ENCODE data around the gene KATNB1. TPM values are rescaled to one million over a fixed set of nuclear protein-coding genes. Genes with fewer than 3 reads are reported as not detected.

Gene KATNB1
- total RNA-seq, 1 donor from 2014 or later = 33.5 TPM

GRCh38 chr16:57738844-57739243, 3.3 kb downstream of the KATNB1 start:
- H3K36me3 ChIP-seq = no peaks in the 10 kb centered on the region
- no peaks in the 10 kb centered on the region for H4K20me1 ChIP-seq (ENCODE audit: low read depth)
- H3K9me3 ChIP-seq (ENCODE audit: low read depth) = no peaks in the 10 kb centered on the region
- peaks cover 22% of the 10 kb centered on the region for H3K4me1 Mint-ChIP-seq
- no peak overlapping the region for H3K4me2 ChIP-seq
- H3K36me3 Mint-ChIP-seq = no peaks in the 10 kb centered on the region
- H3K4me3 Mint-ChIP-seq = no peak overlapping the region
- no peaks in the 10 kb centered on the region for H3K27me3 ChIP-seq
- no peak overlapping the region for H3K27ac ChIP-seq
- no peak overlapping the region for H3K27ac Mint-ChIP-seq
- no peak for TF ChIP-seq EZH2 (IDR thresholded peaks at IDR 0.05)
- no peak for TF ChIP-seq EZH2phosphoT487 (IDR thresholded peaks at IDR 0.05)
- TF ChIP-seq, protein P1, sequence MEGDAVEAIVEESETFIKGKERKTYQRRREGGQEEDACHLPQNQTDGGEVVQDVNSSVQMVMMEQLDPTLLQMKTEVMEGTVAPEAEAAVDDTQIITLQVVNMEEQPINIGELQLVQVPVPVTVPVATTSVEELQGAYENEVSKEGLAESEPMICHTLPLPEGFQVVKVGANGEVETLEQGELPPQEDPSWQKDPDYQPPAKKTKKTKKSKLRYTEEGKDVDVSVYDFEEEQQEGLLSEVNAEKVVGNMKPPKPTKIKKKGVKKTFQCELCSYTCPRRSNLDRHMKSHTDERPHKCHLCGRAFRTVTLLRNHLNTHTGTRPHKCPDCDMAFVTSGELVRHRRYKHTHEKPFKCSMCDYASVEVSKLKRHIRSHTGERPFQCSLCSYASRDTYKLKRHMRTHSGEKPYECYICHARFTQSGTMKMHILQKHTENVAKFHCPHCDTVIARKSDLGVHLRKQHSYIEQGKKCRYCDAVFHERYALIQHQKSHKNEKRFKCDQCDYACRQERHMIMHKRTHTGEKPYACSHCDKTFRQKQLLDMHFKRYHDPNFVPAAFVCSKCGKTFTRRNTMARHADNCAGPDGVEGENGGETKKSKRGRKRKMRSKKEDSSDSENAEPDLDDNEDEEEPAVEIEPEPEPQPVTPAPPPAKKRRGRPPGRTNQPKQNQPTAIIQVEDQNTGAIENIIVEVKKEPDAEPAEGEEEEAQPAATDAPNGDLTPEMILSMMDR (IDR thresholded peaks at IDR 0.05) = no peak
- H3K27me3 Mint-ChIP-seq (ENCODE audit: insufficient read depth, low read depth) = no peaks in the 10 kb centered on the region
- H3K79me2 ChIP-seq (ENCODE audit: low read depth) = peaks cover 6% of the 10 kb centered on the region
- no peaks in the 10 kb centered on the region for H3K9me3 Mint-ChIP-seq
- H3K9ac ChIP-seq = no peak overlapping the region
- no peak for DNase-seq (ENCODE audit: low spot score)
- H3K4me3 ChIP-seq = no peak overlapping the region
- H2AFZ ChIP-seq (replicated peaks) = no peak overlapping the region
- H3K4me1 ChIP-seq = peaks cover 5% of the 10 kb centered on the region
- no peaks in the 10 kb centered on the region for H3F3A ChIP-seq (ENCODE audit: low read depth)

DNA sequence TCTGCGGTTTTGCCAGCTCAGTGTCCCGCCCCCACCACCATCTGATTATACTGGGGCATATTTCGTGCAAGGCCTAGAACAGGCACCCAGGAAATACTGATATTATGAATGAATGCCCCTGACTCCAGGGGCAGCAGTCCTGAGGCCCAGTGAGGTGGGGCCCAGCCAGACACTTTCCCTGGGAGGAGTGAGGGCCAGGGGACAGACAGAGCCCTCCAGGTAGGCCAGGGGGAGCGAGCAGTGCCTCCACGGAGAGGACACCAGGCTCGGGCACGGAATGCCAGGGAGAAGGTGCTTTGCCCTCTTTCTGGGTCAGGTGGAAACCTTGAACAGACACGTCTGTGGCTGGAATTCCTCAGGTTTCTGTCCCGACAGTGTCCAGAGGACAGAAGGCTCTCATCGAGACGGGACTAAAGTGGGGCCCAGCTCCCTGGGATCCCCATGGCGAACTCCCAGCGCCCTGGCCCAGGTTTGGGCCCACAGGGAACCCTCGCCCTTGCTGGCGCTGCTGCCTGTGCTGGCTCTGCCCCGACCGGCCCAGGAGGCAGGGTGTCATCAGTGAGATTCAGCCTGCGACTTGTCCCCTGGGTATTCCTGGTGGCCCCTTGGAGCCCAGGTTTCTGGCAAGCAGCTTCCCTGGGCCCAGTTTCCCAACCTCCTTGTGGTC, 4.3 kb downstream of the KATNB1 start:
- Mint-ChIP-seq H3K4me3 (no peak overlapping the region), H3K9me3 (no peaks in the 10 kb centered on the region), H3K36me3 (no peaks in the 10 kb centered on the region), H3K4me1 (peaks cover 22% of the 10 kb centered on the region), H3K27ac (no peak overlapping the region), H3K27me3 (ENCODE audit: insufficient read depth, low read depth) (no peaks in the 10 kb centered on the region)
- Histone ChIP-seq H3K9ac (no peak overlapping the region), H3K4me1 (no peaks in the 10 kb centered on the region), H3K79me2 (ENCODE audit: low read depth) (no peaks in the 10 kb centered on the region), H3F3A (ENCODE audit: low read depth) (no peaks in the 10 kb centered on the region), H3K4me3 (no peak overlapping the region), H3K36me3 (no peaks in the 10 kb centered on the region), H2AFZ (replicated peaks) (no peak overlapping the region), H4K20me1 (ENCODE audit: low read depth) (no peaks in the 10 kb centered on the region), H3K4me2 (no peak overlapping the region), H3K27me3 (no peaks in the 10 kb centered on the region), H3K27ac (no peak overlapping the region), H3K9me3 (ENCODE audit: low read depth) (no peaks in the 10 kb centered on the region)
- no peak for DNase-seq (ENCODE audit: low spot score)
- TF ChIP-seq EZH2 (IDR thresholded peaks at IDR 0.05) = no peak
- TF ChIP-seq EZH2phosphoT487 (IDR thresholded peaks at IDR 0.05) = no peak
- TF ChIP-seq, protein P1 (IDR thresholded peaks at IDR 0.05) = no peak

GRCh38 chr16:57740423-57741071, 5.0 kb downstream of the KATNB1 start:
- Histone ChIP-seq H3K36me3 (no peaks in the 10 kb centered on the region), H3K27me3 (no peaks in the 10 kb centered on the region), H3K4me2 (no peak overlapping the region), H3K4me3 (no peak overlapping the region), H2AFZ (replicated peaks) (no peak overlapping the region), H3F3A (ENCODE audit: low read depth) (no peaks in the 10 kb centered on the region), H3K9me3 (ENCODE audit: low read depth) (no peaks in the 10 kb centered on the region), H3K27ac (no peak overlapping the region), H3K9ac (no peak overlapping the region), H3K79me2 (ENCODE audit: low read depth) (no peaks in the 10 kb centered on the region), H3K4me1 (no peaks in the 10 kb centered on the region), H4K20me1 (ENCODE audit: low read depth) (no peaks in the 10 kb centered on the region)
- DNase-seq (ENCODE audit: low spot score) = no peak
- Mint-ChIP-seq H3K9me3 (no peaks in the 10 kb centered on the region), H3K27me3 (ENCODE audit: insufficient read depth, low read depth) (no peaks in the 10 kb centered on the region), H3K36me3 (peaks cover under 1% of the 10 kb centered on the region), H3K4me1 (peaks cover 18% of the 10 kb centered on the region), H3K27ac (no peak overlapping the region), H3K4me3 (no peak overlapping the region)
- TF ChIP-seq EZH2 (IDR thresholded peaks at IDR 0.05) (no peak), EZH2phosphoT487 (IDR thresholded peaks at IDR 0.05) (no peak)
- TF ChIP-seq, protein P1 (IDR thresholded peaks at IDR 0.05) = no peak

All from neural progenitor cell (in vitro differentiated cells).